GM18519 (cell line): ENCODE measurements around the gene OR52J3.

ENCODE experiments used
- ATAC-seq: cut with Tn5 transposase; IDR thresholded peaks from one replicate; pipeline ENCODE4 v1.9.1; 2021; ENCODE audit warnings: mild to moderate bottlenecking, moderate library complexity; ENCODE audit not compliant: unreplicated experiment, low FRiP score

The OR52J3 gene

DNA sequence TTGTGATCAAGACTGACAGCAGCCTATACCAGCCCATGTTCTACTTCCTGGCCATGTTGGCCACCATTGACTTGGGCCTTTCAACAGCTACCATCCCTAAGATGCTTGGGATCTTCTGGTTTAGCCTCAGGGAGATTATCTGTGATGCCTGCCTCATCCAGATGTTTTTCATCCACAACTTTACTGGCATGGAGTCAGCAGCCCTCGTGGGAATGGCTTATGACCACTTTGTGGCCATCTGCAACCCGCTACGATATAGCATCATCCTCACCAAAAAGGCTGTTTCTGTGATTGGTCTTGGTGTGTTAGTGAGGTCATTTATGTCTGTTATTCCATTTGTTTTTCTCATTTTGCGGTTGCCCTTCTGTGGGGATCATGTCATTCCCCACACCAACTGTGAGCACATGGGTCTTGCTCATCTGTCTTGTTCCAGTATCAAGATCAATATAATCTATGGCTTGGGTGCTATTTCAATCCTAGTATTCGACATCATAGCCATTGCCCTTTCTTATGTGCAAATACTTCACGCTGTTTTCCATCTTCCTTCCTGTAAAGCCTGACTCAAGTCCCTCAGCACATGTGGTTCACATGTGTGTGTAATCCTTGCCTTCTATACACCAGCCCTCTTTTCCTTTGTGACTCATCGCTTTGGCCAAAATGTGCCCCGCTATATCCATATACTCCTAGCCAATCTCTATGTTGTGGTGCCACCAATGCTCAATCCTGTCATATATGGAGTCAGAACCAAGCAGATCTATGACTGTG, 46.7 kb downstream of the OR52J3 start:
- no peak for ATAC-seq

- ATAC-seq = no peak
These were observed 49.7 kb downstream of the OR52J3 start for GRCh38 chr11:5096011-5096410.
